A673 (cell line): ENCODE measurements around the gene RPP25L.

ENCODE experiments used
- CTCF ChIP-seq: fragments of 300-800, 200-600 bp; sonication (generic); conservative IDR thresholded peaks from 2 replicates; pipeline ENCODE4 v1.5.1; 2017; ENCODE audit warnings: low read depth, mild to moderate bottlenecking, antibody characterized with exemption, low read length, moderate library complexity, mixed read lengths
- EZH2 ChIP-seq: fragments of 200-600 bp; sonication (generic); IDR thresholded peaks from 2 replicates; pipeline ENCODE4 v1.6.1; 2017; ENCODE audit warnings: borderline replicate concordance, low read depth, mild to moderate bottlenecking, mixed read lengths, antibody characterized with exemption, low read length; ENCODE audit not compliant: poor library complexity, severe bottlenecking

- TF ChIP-seq EZH2 (no peak), CTCF (no peak)
Measured at GRCh38 chr9:34638138-34638445, 26.2 kb upstream of the RPP25L start.
